Right lobe of liver (tissue), 6 donors: ENCODE measurements around the gene P2RY11. TPM values are rescaled to one million over a fixed set of nuclear protein-coding genes. Genes with fewer than 3 reads are reported as not detected.
A peak's percentile ranks its signal among the peaks of the same experiment; 100 is the strongest.

Experiments used
- ATAC-seq, 4 donors: fragments of 200-7000 bp; cut with Tn5 transposase; one replicate each; pipeline ENCODE4 v1.9.1; 2020; ENCODE audit warnings: mild to moderate bottlenecking in 4 of 4, moderate library complexity in 4 of 4
- DNase-seq, 3 donors: peaks; one replicate each; pipeline ENCODE4 v3.0.0-alpha.2; 2020
- H3K27ac ChIP-seq, 3 donors: fragments of 200-600 bp; one replicate each; pipeline ENCODE4 v1.8.0; 2022
- H3K27me3 ChIP-seq, 2 donors: fragments of 200-600 bp; one replicate each; pipeline ENCODE4 v1.8.0; 2022
- H3K36me3 ChIP-seq, 4 donors: fragments of 200-600 bp; sonication (generic) in 1 of 4; one replicate each; pipeline versions ENCODE4 v1.5.1 to v1.8.0; 2017 to 2022; ENCODE audit warnings: control low read depth in 1 of 4
- H3K4me1 ChIP-seq, 4 donors: fragments of 200-600 bp; sonication (generic) in 1 of 4; one replicate each; pipeline versions ENCODE4 v1.5.1 to v1.8.0; 2017 to 2022; ENCODE audit warnings: control low read depth in 1 of 4
- H3K4me3 ChIP-seq, 3 donors: fragments of 200-600 bp; one replicate each; pipeline ENCODE4 v1.8.0; 2022
- H3K9me3 ChIP-seq, 4 donors: fragments of 200-600 bp; sonication (generic) in 1 of 4; one replicate each; pipeline versions ENCODE4 v1.5.1 to v1.8.0; 2017 to 2022; ENCODE audit warnings: control low read depth in 1 of 4
- POLR2A ChIP-seq: fragments of 450-650 bp; IDR thresholded peaks from one replicate; pipeline ENCODE4 v1.6.1; 2017; ENCODE audit warnings: antibody characterized with exemption, mild to moderate bottlenecking
- WGBS: methylation state at CpG from one replicate; pipeline ENCODE4 v1.1.6; 2018; ENCODE audit warnings: low coverage, low lambda C conversion rate; ENCODE audit not compliant: insufficient coverage; ENCODE audit errors: missing lambda C conversion rate; 5-methylcytosine and 5-hydroxymethylcytosine counted together
- intact Hi-C, 2 donors: fragments of 100-400 bp; cut with DNase I; formaldehyde crosslinking; loops; one replicate each; pipeline versions ENCODE4 v1.11.2 to v1.14.1; 2022
- total RNA-seq, 6 experiments: library from RNA; depleted of rRNA in 2 of 6; stranded (reverse); fragments of >200 nt in 2 of 6; fragmentation: NEBNext Ultra II Directional in 3 of 6; extraction: Animal tissue kit (Norgen Biotek cat#: 25700) in 3 of 6; gene quantifications; one replicate each; pipeline versions ENCODE4 v1.1.0 to v1.2.4, GENCODE V29; 2016 to 2023
- TF ChIP-seq, protein P1 (sequence below), 4 donors: fragments of 200-600 bp in 3 of 4; fragments of 450-650 bp in 1 of 4; IDR thresholded peaks; one replicate each; pipeline versions ENCODE4 v1.5.1 to v1.8.0; 2016 to 2022; ENCODE audit warnings: antibody characterized with exemption in 4 of 4, mild to moderate bottlenecking in 2 of 4
- donor health status: DM: no; HTN: yes; CAD: no.
- donor health status: DM: no; HTN: no; CAD: no.
- donor health status: DM: no; HTN: no; CAD: no.
- donor health status: DM: no; HTN: yes; CAD: no.
- donor health status: DM: no; HTN: yes; CAD: no.

Gene P2RY11
- total RNA-seq, 6 experiments from 2014 or later = 2.9 to 6.8 (median 5.0) TPM

DNA sequence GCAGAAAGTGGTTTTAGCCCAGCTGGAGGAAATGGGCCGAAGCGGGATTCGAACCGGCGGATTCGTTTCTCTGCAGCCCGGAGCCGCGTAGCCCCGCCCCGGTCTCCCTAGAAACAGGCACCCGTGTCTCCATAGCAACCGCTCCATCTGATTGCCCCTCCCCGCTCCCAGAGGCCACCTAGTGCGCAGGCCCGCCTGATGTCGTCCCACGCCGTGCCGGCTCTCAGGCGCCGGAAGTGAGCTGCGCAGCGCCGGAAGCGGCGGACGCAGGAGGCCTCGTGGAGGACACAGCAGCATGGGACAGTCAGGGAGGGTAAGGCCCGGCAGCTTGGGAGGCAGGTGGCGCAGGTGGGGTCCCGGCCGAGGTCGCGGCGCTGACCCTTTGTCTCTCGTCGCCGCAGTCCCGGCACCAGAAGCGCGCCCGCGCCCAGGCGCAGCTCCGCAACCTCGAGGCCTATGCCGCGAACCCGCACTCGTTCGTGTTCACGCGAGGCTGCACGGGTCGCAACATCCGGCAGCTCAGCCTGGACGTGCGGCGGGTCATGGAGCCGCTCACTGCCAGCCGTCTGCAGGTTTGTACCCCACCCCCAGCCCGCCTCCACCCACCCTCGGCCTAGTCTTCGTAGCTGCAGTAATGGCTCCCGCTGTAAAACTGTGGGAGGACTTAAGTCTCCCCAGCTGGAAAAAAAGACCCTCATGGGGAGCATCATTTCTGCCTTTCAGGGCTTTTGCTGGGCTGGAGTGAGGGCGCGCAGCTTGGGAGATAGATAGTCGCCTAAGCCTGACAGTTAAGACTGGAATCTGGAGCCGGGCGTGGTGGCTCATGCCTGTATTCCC lies 5.2 kb upstream of the P2RY11 start, which contains the start of gene PPAN:
Gene PPAN (plus strand): TSS at position 263 of the 837 bp plus-strand sequence. CDS start 33 bp downstream, at position 296.
- ATAC-seq = peak; percentile 94 to 98 (median 94)
- Histone ChIP-seq H3K27me3 (no peaks in the 10 kb centered on the region), H3K9me3 (no peaks in the 10 kb centered on the region), H3K4me1 (peaks cover 0 to 7% (median 3%) of the 10 kb centered on the region in 4 donors), H3K36me3 (peaks cover 0 to 40% (median 26%) of the 10 kb centered on the region in 4 donors), H3K27ac (peak within 1 kb of the TSS; percentile 14 to 31 (median 20)), H3K4me3 (peak within 1 kb of the TSS; percentile 81 to 98 (median 90))
- intact Hi-C loops = no loop called here
- WGBS = 2% methylated on average over 14 of the region's 71 CpGs
- peak; percentile 98 to 99 (median 99) for DNase-seq
- peak; percentile 62 for TF ChIP-seq POLR2A
- TF ChIP-seq, protein P1, sequence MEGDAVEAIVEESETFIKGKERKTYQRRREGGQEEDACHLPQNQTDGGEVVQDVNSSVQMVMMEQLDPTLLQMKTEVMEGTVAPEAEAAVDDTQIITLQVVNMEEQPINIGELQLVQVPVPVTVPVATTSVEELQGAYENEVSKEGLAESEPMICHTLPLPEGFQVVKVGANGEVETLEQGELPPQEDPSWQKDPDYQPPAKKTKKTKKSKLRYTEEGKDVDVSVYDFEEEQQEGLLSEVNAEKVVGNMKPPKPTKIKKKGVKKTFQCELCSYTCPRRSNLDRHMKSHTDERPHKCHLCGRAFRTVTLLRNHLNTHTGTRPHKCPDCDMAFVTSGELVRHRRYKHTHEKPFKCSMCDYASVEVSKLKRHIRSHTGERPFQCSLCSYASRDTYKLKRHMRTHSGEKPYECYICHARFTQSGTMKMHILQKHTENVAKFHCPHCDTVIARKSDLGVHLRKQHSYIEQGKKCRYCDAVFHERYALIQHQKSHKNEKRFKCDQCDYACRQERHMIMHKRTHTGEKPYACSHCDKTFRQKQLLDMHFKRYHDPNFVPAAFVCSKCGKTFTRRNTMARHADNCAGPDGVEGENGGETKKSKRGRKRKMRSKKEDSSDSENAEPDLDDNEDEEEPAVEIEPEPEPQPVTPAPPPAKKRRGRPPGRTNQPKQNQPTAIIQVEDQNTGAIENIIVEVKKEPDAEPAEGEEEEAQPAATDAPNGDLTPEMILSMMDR (IDR thresholded peaks at IDR 0.05) = no peak

DNA sequence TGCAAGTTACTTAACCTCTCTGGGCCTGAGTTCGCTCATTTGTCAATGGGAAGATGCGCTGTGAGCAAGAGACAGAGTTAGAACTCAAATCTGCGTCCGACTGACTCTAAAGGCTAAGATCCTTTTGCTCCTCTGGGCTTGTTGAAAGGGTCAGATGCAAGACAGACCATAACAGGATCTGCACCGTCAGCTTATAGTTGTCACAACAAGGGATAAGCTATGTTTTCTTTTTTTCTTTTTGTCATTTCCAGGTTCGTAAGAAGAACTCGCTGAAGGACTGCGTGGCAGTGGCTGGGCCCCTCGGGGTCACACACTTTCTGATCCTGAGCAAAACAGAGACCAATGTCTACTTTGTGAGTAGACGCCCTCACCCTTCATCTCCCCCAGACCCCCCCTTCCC lies 4.2 kb upstream of the P2RY11 start:
- intact Hi-C loops = no loop called here
- Histone ChIP-seq H3K9me3 (no peaks in the 10 kb centered on the region), H3K27ac (peak overlapping the region in 1 of 3 donors; percentile 14), H3K36me3 (peaks cover 0 to 42% (median 26%) of the 10 kb centered on the region in 4 donors), H3K4me1 (peaks cover 0 to 7% (median 3%) of the 10 kb centered on the region in 4 donors), H3K4me3 (peak overlapping the region in 2 of 3 donors; percentile 81 to 98), H3K27me3 (no peaks in the 10 kb centered on the region)
- TF ChIP-seq, protein P1 (IDR thresholded peaks at IDR 0.05) = no peak
- no peak for TF ChIP-seq POLR2A
- ATAC-seq (no peak), DNase-seq (no peak)
- WGBS = 66% methylated on average over 7 of the region's 10 CpGs

DNA sequence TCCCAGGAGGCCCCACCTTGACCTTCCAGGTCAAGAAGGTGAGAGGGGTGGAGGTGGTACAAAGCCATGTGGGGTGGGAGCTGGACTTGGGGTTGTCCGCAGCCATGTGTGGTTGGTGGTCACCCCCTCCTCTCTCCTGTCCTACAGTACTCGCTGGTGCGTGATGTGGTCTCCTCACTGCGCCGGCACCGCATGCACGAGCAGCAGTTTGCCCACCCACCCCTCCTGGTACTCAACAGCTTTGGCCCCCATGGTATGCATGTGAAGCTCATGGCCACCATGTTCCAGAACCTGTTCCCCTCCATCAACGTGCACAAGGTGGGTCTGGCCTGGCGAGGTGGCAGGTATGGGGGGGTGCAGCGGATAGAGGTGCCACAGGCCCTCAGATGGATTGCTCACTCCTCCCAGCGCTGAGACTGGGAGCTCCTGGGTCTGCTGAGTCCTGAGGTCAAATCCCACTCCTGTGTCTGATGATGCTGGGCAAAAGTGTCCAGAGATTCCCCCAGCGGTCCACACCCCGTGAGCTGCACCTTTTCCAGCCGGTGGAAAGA lies 3.6 kb upstream of the P2RY11 start:
- H3K4me3 ChIP-seq = no peak overlapping the region
- H3K4me1 ChIP-seq = peaks cover 0 to 7% (median 3%) of the 10 kb centered on the region in 4 donors
- TF ChIP-seq POLR2A = no peak
- no peak overlapping the region for H3K27ac ChIP-seq
- intact Hi-C loops = no loop called here
- peaks cover 0 to 42% (median 26%) of the 10 kb centered on the region in 4 donors for H3K36me3 ChIP-seq
- 62% methylated on average over 4 of the region's 14 CpGs for WGBS
- DNase-seq (no peak), ATAC-seq (no peak)
- no peaks in the 10 kb centered on the region for H3K27me3 ChIP-seq
- H3K9me3 ChIP-seq = no peaks in the 10 kb centered on the region

DNA sequence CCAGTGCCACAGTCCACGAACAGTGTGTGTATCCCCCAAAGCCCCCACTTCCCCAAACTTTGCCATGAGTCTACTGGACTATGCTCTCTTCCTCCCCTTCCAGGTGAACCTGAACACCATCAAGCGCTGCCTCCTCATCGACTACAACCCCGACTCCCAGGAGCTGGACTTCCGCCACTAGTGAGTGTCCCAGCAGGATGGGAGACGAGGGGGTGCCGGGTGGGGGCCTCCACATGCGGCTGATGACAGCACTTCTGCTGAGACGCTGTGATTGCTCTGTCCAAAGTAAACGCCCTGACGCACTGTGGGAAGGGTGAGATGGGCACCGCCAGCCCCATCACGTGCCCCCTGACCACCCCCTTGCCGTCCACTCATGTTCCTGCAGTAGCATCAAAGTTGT lies 2.0 kb upstream of the P2RY11 start:
- no peak for DNase-seq
- TF ChIP-seq, protein P1 (IDR thresholded peaks at IDR 0.05) = no peak
- TF ChIP-seq POLR2A = no peak
- 89% methylated on average over 7 of the region's 14 CpGs for WGBS
- Histone ChIP-seq H3K4me3 (no peak overlapping the region), H3K9me3 (no peaks in the 10 kb centered on the region), H3K4me1 (peaks cover 0 to 7% (median 3%) of the 10 kb centered on the region in 4 donors), H3K27ac (no peak overlapping the region), H3K36me3 (peaks cover 0 to 44% (median 26%) of the 10 kb centered on the region in 4 donors), H3K27me3 (no peaks in the 10 kb centered on the region)
- intact Hi-C loops = no loop called here
- ATAC-seq = no peak
